ENCODE results near the gene SOX9.
A peak's percentile ranks its signal among the peaks of the same experiment; 100 is the strongest.

SOX9 gene

DNA sequence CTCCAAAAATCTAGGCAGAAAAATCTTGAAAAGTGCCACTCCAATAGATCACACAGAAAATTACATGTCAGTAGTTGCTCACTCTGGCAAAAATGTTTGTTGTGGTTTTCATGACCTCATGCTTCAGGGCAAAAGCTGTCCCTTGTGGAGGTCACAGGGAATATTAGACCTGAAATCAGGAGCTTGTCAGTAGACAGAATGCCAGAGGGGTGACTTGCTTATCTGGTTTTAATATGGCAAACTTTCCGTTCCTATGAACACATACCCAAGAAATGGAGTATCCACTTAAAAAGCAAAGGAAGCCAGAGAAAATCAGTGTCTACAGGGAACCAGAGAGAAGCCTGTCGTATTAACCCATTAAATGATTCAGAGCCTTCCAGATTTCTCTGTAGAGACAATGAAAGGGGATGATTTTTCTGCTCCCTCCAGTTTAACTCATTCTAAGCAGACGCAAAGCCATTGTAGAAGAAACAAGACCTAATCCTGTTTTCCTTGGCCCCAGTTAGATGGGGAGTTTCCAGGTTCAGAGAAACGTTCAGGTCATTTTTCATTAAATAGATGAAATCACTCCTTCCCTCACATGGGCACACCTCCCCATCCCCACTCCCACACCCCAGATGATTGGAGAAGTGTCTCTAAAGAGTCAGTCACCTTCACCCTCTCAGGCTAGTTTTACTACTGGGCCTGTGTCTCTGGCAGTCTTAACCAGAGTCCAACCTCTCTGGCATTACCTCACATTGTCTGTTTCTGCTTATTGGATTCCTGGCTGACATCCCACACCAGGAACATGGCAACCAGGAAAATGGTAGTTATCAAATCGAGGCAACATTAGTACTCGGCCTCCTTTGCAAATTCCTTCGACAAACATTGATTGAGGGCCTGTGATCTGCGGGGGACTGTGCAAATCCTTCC is 6.0 kb downstream of the SOX9 start:
- Histone ChIP-seq H3K9ac (no peak overlapping the region), H3K36me3 (ENCODE audit: insufficient read depth) (peaks cover 4% of the 10 kb centered on the region), H3K79me2 (ENCODE audit: insufficient read depth, low read depth) (0 out of 2 replicates have a peak, but pooled peaks cover 2% of the 10 kb centered on the region), H3K27me3 (ENCODE audit: insufficient read depth, low read depth) (no peaks in the 10 kb centered on the region), H3K27ac (peak overlapping the region; percentile 15; the same call in 1 of the 2 replicates), H4K20me1 (ENCODE audit: insufficient read depth) (no peaks in the 10 kb centered on the region), H3K4me1 (ENCODE audit: low read depth, poor library complexity, severe bottlenecking) (peaks cover 28% of the 10 kb centered on the region), H3K4me3 (IDR thresholded peaks at IDR 0.05; ENCODE audit: insufficient read depth, low read depth, low read length) (no peak overlapping the region), H2AFZ (ENCODE audit: low read depth) (no peak overlapping the region), H3K4me2 (peak overlapping the region; percentile 62)
- TF ChIP-seq, protein P1, sequence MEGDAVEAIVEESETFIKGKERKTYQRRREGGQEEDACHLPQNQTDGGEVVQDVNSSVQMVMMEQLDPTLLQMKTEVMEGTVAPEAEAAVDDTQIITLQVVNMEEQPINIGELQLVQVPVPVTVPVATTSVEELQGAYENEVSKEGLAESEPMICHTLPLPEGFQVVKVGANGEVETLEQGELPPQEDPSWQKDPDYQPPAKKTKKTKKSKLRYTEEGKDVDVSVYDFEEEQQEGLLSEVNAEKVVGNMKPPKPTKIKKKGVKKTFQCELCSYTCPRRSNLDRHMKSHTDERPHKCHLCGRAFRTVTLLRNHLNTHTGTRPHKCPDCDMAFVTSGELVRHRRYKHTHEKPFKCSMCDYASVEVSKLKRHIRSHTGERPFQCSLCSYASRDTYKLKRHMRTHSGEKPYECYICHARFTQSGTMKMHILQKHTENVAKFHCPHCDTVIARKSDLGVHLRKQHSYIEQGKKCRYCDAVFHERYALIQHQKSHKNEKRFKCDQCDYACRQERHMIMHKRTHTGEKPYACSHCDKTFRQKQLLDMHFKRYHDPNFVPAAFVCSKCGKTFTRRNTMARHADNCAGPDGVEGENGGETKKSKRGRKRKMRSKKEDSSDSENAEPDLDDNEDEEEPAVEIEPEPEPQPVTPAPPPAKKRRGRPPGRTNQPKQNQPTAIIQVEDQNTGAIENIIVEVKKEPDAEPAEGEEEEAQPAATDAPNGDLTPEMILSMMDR (conservative IDR thresholded peaks at IDR 0.05; ENCODE audit: low read depth, low read length), result no peak

DNA sequence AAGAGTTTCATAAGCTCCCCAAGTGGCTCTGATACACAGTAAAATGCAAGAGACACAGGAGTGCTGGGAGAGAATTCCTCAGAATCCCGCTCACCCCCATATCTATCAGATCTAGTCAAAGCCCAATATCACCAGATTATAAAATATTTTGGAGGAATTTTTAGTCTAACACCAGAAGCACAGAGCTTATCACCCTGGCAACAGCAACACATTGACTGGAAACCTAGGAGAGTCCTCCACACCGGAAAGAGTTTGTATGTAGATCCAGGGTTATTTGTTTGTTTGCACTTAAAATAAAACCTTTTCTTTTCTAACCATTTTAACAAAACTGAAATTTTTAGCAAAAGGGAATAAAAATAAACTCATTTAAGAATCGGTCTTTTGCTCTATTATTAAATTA is 7.2 kb downstream of the SOX9 start:
- H2AFZ ChIP-seq (ENCODE audit: low read depth), result no peak overlapping the region
- H4K20me1 ChIP-seq (ENCODE audit: insufficient read depth), result no peaks in the 10 kb centered on the region
- peaks cover 1% of the 10 kb centered on the region for H3K36me3 ChIP-seq (ENCODE audit: insufficient read depth)
- TF ChIP-seq, protein P1 (conservative IDR thresholded peaks at IDR 0.05; ENCODE audit: low read depth, low read length), result no peak
- H3K4me2 ChIP-seq, result no peak overlapping the region
- H3K4me3 ChIP-seq (IDR thresholded peaks at IDR 0.05; ENCODE audit: insufficient read depth, low read depth, low read length), result no peak overlapping the region
- no peak overlapping the region for H3K9ac ChIP-seq
- no peaks in the 10 kb centered on the region for H3K27me3 ChIP-seq (ENCODE audit: insufficient read depth, low read depth)
- no peaks in the 10 kb centered on the region for H3K79me2 ChIP-seq (ENCODE audit: insufficient read depth, low read depth)
- H3K4me1 ChIP-seq (ENCODE audit: low read depth, poor library complexity, severe bottlenecking), result peaks cover 28% of the 10 kb centered on the region
- no peak overlapping the region for H3K27ac ChIP-seq

DNA sequence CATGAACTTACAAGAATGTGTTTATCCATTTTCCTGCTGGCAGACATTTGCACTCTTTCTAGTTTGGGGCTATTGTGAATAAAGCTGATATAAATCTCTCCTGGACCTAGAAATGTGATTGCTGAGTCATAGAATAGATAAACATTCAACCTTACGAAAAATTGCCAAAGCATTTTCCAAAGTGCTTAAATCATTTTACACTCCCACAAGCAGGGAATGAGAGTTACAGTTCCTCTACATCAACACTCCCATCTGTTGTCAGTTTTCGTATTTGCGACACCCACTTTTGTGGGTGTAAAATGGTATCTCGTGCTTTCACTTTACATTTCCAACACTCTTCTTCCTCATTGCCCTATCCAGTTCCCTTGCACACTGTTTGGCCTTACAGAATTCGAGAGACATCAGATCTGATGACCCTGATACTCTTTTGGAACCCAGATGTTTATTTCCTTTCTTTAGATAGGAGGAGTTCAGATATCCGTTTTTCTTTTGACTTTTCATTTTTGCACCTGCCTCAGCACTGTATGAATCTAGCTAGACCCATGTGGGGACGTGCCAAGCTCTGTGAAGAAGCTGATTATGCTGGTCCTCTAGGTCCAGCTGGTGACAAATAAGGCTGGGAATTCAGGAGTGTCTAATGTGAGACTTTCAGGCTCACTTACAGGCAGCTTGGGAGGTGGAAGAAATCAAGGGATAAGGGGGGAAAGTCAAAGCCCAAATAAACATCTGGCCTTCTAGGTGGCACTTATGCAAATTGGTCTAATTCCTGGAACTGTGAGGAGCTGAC is 14.0 kb downstream of the SOX9 start:
- H3K36me3 ChIP-seq (ENCODE audit: insufficient read depth), result no peaks in the 10 kb centered on the region
- TF ChIP-seq, protein P1 (conservative IDR thresholded peaks at IDR 0.05; ENCODE audit: low read depth, low read length), result no peak

DNA sequence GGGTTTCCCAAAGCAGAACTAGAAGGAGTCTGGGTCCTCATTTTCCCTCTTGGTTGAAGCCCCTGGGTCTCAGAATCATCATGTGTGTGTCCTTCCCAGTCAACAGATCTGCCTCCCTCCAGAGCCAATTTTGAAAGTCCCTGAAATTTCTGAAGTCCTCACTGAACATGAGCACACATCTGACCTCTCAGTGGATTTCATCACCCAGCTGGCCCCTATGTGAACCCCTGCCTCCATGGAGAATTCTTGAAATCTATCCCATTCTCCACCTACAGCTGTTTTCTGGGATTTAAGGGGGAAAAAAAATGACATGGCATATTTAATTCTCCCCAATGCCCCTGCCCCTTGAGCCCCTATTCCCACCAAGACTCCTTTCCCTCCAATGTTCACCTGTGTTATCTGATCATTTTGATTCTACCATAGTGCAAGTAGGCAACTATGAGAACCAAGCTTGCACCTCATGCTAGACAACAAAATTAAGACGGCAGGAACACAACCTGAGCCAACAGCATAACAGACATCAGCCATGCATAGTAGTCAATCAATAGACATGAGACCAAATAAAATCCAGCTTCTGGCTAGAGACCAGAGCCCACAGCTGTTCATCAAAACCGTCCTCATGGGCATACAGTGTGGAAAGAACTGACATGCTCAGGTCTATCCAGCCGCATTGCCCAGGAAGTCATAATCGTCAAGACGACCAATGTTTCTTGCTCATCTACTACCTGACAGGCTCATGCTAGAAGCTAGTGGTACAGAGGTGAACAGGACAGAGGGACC is 14.9 kb downstream of the SOX9 start:
- H3K4me3 ChIP-seq (IDR thresholded peaks at IDR 0.05; ENCODE audit: insufficient read depth, low read depth, low read length), result no peak overlapping the region
- H3K27ac ChIP-seq, result no peak overlapping the region
- no peaks in the 10 kb centered on the region for H3K27me3 ChIP-seq (ENCODE audit: insufficient read depth, low read depth)
- no peak overlapping the region for H3K9ac ChIP-seq
- no peaks in the 10 kb centered on the region for H4K20me1 ChIP-seq (ENCODE audit: insufficient read depth)
- no peaks in the 10 kb centered on the region for H3K4me1 ChIP-seq (ENCODE audit: low read depth, poor library complexity, severe bottlenecking)
- no peak overlapping the region for H2AFZ ChIP-seq (ENCODE audit: low read depth)
- TF ChIP-seq, protein P1 (conservative IDR thresholded peaks at IDR 0.05; ENCODE audit: low read depth, low read length), result no peak
- H3K79me2 ChIP-seq (ENCODE audit: insufficient read depth, low read depth), result no peaks in the 10 kb centered on the region
- no peak overlapping the region for H3K4me2 ChIP-seq
- H3K36me3 ChIP-seq (ENCODE audit: insufficient read depth), result no peaks in the 10 kb centered on the region

More for the DNA sequence above, 14.0 kb downstream of the SOX9 start:
- no peak overlapping the region for H3K27ac ChIP-seq
- no peaks in the 10 kb centered on the region for H3K79me2 ChIP-seq (ENCODE audit: insufficient read depth, low read depth)
- no peaks in the 10 kb centered on the region for H3K4me1 ChIP-seq (ENCODE audit: low read depth, poor library complexity, severe bottlenecking)
- H3K4me2 ChIP-seq, result no peak overlapping the region
- H3K27me3 ChIP-seq (ENCODE audit: insufficient read depth, low read depth), result no peaks in the 10 kb centered on the region
- no peak overlapping the region for H2AFZ ChIP-seq (ENCODE audit: low read depth)
- no peaks in the 10 kb centered on the region for H4K20me1 ChIP-seq (ENCODE audit: insufficient read depth)
- no peak overlapping the region for H3K9ac ChIP-seq
- no peak overlapping the region for H3K4me3 ChIP-seq (IDR thresholded peaks at IDR 0.05; ENCODE audit: insufficient read depth, low read depth, low read length)
